Neuronal stem cell (in vitro differentiated cells): ENCODE measurements around the gene RPLP2.

Experiments
- DNase-seq: peaks from one replicate; pipeline ENCODE4 v3.0.0-alpha.2; 2013; ENCODE audit warnings: low spot score
- H2AFZ ChIP-seq: one replicate; pipeline ENCODE4 v1.6.1; 2013; ENCODE audit warnings: mild to moderate bottlenecking, low read length, inconsistent platforms
- H2AK5ac ChIP-seq: 2 replicates; pipeline ENCODE4 v1.6.1; 2013; ENCODE audit warnings: low read depth, mild to moderate bottlenecking, inconsistent platforms, low read length, moderate library complexity, mixed read lengths
- H2BK120ac ChIP-seq: 2 replicates; pipeline ENCODE4 v1.6.1; 2013; ENCODE audit warnings: low read depth, mild to moderate bottlenecking, inconsistent platforms, low read length, moderate library complexity, mixed read lengths
- H2BK12ac ChIP-seq: one replicate; pipeline ENCODE4 v1.6.1; 2013; ENCODE audit warnings: low read length, inconsistent platforms
- H2BK15ac ChIP-seq: 2 replicates; pipeline ENCODE4 v1.6.1; 2013; ENCODE audit warnings: mild to moderate bottlenecking, low read length, inconsistent platforms, mixed read lengths
- H2BK5ac ChIP-seq: one replicate; pipeline ENCODE4 v1.6.1; 2013; ENCODE audit warnings: inconsistent platforms, mild to moderate bottlenecking, low read length, moderate library complexity
- H3K14ac ChIP-seq: one replicate; pipeline ENCODE4 v1.6.1; 2013; ENCODE audit warnings: low read length, inconsistent platforms
- H3K18ac ChIP-seq: 2 replicates; pipeline ENCODE4 v1.6.1; 2013; ENCODE audit warnings: low read length, inconsistent platforms
- H3K23ac ChIP-seq: 2 replicates; pipeline ENCODE4 v1.6.1; 2013; ENCODE audit warnings: low read depth, mild to moderate bottlenecking, mixed read lengths, low read length, inconsistent platforms; ENCODE audit not compliant: poor library complexity
- H3K27ac ChIP-seq: replicated peaks from 3 replicates; pipeline ENCODE4 v1.5.1; 2013; ENCODE audit warnings: low read length, inconsistent platforms
- H3K27me3 ChIP-seq, 3 experiments: 2 replicates each; pipeline ENCODE4 v1.6.1; 2013; ENCODE audit warnings: low read length in 3 of 3, mild to moderate bottlenecking in 2 of 3, inconsistent platforms in 1 of 3, low read depth in 1 of 3, mixed read lengths in 1 of 3, moderate library complexity in 1 of 3; ENCODE audit not compliant: control insufficient read depth in 3 of 3, insufficient read depth in 3 of 3
- H3K36me3 ChIP-seq, 2 donors: replicated peaks in 1 of 2; 2 replicates each; pipeline ENCODE4 v1.6.1; 2013; ENCODE audit warnings: low read length in 2 of 2; ENCODE audit not compliant: control insufficient read depth in 2 of 2, insufficient read depth in 2 of 2
- H3K4ac ChIP-seq: 2 replicates; pipeline ENCODE4 v1.6.1; 2013; ENCODE audit warnings: inconsistent platforms, mild to moderate bottlenecking, low read length, moderate library complexity
- H3K4me1 ChIP-seq, 2 donors: 1 replicate in 1 of 2; 2 replicates in 1 of 2; pipeline ENCODE4 v1.6.1; 2013; ENCODE audit warnings: low read length in 2 of 2, low read depth in 1 of 2; ENCODE audit not compliant: control insufficient read depth in 2 of 2, insufficient read depth in 1 of 2
- H3K4me2 ChIP-seq: one replicate; pipeline ENCODE4 v1.6.1; 2013; ENCODE audit warnings: mild to moderate bottlenecking, low read length, inconsistent platforms; ENCODE audit not compliant: insufficient read depth, poor library complexity, severe bottlenecking
- H3K4me3 ChIP-seq, 2 donors: 2 replicates each; pipeline ENCODE4 v1.5.1; 2013; ENCODE audit warnings: low read length in 2 of 2, mild to moderate bottlenecking in 2 of 2, inconsistent platforms in 1 of 2, moderate library complexity in 1 of 2
- H3K79me1 ChIP-seq: one replicate; pipeline ENCODE4 v1.6.1; 2013; ENCODE audit warnings: low read depth, mild to moderate bottlenecking, inconsistent platforms, low read length, moderate library complexity
- H3K9ac ChIP-seq: one replicate; pipeline ENCODE4 v1.6.1; 2013; ENCODE audit warnings: mild to moderate bottlenecking, low read depth, low read length, inconsistent platforms; ENCODE audit not compliant: poor library complexity
- H3K9me3 ChIP-seq, 2 donors: replicated peaks in 1 of 2; 2 replicates each; pipeline versions ENCODE3 to v1.6.1; 2013; ENCODE audit warnings: low read length in 2 of 2, mild to moderate bottlenecking in 2 of 2, inconsistent platforms in 1 of 2, low read depth in 1 of 2, mixed read lengths in 1 of 2, moderate library complexity in 1 of 2; ENCODE audit not compliant: control insufficient read depth in 2 of 2, insufficient read depth in 1 of 2
- H4K8ac ChIP-seq: one replicate; pipeline ENCODE4 v1.6.1; 2013; ENCODE audit warnings: low read depth, mild to moderate bottlenecking, inconsistent platforms, low read length, moderate library complexity
- H4K91ac ChIP-seq: one replicate; pipeline ENCODE4 v1.6.1; 2013; ENCODE audit warnings: low read length, low read depth, mild to moderate bottlenecking, inconsistent platforms; ENCODE audit not compliant: poor library complexity
- WGBS, 2 donors: extraction: QIAGEN DNeasy Blood & Tissue Kit; methylation state at CpG; one replicate each; pipeline ENCODE4 v1.1.7; 2013; ENCODE audit warnings: missing lambda C conversion rate in 2 of 2, mixed read lengths in 1 of 2; ENCODE audit not compliant: insufficient read length in 2 of 2, insufficient replicate concordance in 1 of 2; ENCODE audit errors: extremely low coverage in 2 of 2; 5-methylcytosine and 5-hydroxymethylcytosine counted together

Gene RPLP2

DNA sequence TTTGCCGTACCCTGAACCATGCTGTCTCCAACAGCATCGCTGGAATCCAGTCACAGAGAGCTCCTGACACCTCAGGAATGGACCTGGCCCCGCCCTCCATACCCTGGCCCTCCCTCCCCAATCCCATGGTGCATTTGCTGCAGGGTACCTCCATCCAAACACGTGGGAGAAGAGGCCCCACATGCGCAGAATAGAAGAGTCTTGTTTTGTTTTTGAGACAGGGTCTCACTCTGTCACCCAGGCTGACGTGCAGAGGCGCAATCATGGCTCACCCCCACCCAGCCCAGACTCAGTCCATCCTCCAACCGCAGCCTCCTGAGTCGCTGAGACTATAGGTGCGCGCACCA is 6.6 kb downstream of the RPLP2 start:
- Histone ChIP-seq H3K9me3 (peaks cover 0 to 2% of the 10 kb centered on the region in 2 donors), H2AFZ (no peak overlapping the region), H3K36me3 (peaks cover 25 to 36% of the 10 kb centered on the region in 2 donors), H3K27me3 (no peaks in the 10 kb centered on the region), H3K18ac (no peak overlapping the region), H3K23ac (no peak overlapping the region), H3K4me1 (peaks cover 12 to 15% of the 10 kb centered on the region in 2 donors), H3K79me1 (peaks cover 11% of the 10 kb centered on the region), H2BK120ac (no peak overlapping the region), H3K4me3 (no peak overlapping the region), H2AK5ac (peak overlapping the region; percentile 10), H3K14ac (no peak overlapping the region), H4K91ac (no peak overlapping the region), H2BK15ac (no peak overlapping the region), H2BK5ac (no peak overlapping the region), H3K4ac (no peak overlapping the region), H4K8ac (no peak overlapping the region), H3K9ac (no peak overlapping the region), H2BK12ac (no peak overlapping the region), H3K4me2 (no peak overlapping the region), H3K27ac (no peak overlapping the region)
- WGBS, 2 donors, result no CpG with 5 or more reads among the region's 11 CpGs
- no peak for DNase-seq

DNA sequence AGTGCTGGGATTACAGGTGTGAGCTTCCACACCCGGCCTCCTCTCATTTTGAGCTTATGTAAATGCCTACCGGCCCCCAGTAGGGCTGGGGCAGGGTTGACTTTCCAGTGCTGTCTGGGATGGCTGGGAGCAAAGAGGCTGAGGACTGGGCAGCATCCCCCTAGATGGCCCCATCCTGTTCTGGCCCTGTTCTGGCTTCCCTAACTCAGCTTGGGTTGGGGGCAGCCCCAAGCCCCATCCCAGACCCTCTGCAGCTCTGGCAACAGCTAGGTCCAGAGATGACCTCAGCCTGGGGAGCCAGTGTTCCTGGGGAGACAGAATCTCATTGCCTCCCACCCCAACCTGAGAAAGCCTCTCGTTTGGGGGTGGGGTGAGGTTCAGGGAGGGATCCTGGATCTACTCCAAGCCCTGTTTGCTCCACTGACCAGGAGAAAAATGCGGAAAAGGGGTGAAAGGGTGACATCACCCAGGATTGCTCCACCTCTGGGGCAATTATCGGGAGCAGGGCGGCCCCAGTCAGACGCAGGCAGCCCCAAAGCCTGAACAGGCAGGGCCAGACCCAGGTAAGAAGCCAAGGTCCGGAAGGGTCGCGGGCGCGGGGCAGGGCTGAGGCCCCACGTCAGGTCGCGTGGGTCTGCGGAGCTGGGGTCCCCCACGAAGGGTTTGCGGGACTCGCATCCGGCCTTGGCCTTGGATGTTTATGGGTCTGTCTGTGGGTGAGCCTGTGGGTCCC is 8.8 kb downstream of the RPLP2 start, which contains the start of gene PNPLA2:
PNPLA2 (plus strand) TSS at position 519 of the 733 bp plus-strand sequence. CDS start 805 bp downstream, outside the sequence.
- Histone ChIP-seq H3K23ac (peak within 1 kb of the TSS; percentile 98), H3K4me1 (peaks cover 12 to 15% of the 10 kb centered on the region in 2 donors), H3K9me3 (peaks cover 0 to 2% of the 10 kb centered on the region in 2 donors), H4K8ac (no peak within 1 kb of the TSS), H3K9ac (peak within 1 kb of the TSS; percentile 95), H2AK5ac (peak within 1 kb of the TSS; percentile 100), H3K4ac (peak within 1 kb of the TSS; percentile 37), H2BK12ac (peak within 1 kb of the TSS; percentile 60), H2BK120ac (no peak within 1 kb of the TSS), H2BK5ac (peak within 1 kb of the TSS; percentile 87), H3K27me3 (no peaks in the 10 kb centered on the region), H2AFZ (peak within 1 kb of the TSS; percentile 94), H2BK15ac (peak within 1 kb of the TSS; percentile 96), H3K4me3 (peak within 1 kb of the TSS; percentile 92 to 99), H3K79me1 (peaks cover 7% of the 10 kb centered on the region), H3K27ac (peak within 1 kb of the TSS; percentile 67), H3K18ac (peak within 1 kb of the TSS; percentile 99), H4K91ac (no peak within 1 kb of the TSS), H3K36me3 (peaks cover 4 to 30% of the 10 kb centered on the region in 2 donors), H3K4me2 (peak within 1 kb of the TSS; percentile 83), H3K14ac (peak within 1 kb of the TSS; percentile 94)
- no CpG with 5 or more reads among the region's 20 CpGs for WGBS, 2 donors
- no peak for DNase-seq

DNA sequence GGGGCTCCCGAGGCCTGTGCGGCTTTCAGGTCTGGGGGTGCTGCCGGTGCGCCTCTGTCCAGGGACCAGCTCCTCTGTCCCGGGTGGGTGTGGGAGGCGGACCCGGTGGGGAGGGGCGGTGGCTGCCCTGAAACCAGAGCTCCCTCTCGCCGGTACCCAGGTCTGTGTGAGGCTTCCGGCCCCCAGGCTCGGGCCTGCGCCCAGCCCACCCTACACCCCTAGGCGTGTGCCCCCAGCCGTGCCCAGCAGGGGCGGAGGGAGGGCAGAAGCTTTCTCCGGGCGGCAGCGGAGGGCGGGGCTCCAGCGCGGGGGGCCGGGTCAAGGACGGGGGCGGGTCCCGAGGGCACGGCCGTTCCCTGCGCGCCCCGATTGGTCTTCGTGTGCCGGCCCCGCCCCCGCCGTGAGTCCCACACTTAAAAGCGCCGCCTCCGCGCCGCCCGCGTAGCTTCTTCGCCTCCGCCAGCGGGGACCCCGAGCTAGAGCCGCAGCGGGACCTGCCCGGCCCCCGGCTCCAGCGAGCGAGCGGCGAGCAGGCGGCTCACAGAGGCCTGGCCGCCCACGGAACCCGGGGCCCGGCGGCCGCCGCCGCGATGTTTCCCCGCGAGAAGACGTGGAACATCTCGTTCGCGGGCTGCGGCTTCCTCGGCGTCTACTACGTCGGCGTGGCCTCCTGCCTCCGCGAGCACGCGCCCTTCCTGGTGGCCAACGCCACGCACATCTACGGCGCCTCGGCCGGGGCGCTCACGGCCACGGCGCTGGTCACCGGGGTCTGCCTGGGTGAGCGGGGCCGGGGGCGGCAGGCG is 9.6 kb downstream of the RPLP2 start:
- Histone ChIP-seq H2BK5ac (peak overlapping the region; percentile 87), H3K18ac (peak overlapping the region; percentile 99), H2AFZ (peak overlapping the region; percentile 94), H3K4me3 (peak overlapping the region; percentile 92 to 99), H3K27me3 (no peaks in the 10 kb centered on the region), H3K36me3 (peaks cover 0 to 33% of the 10 kb centered on the region in 2 donors), H4K91ac (no peak overlapping the region), H2BK120ac (no peak overlapping the region), H3K4me2 (peak overlapping the region; percentile 83), H3K4me1 (peaks cover 12 to 15% of the 10 kb centered on the region in 2 donors), H3K9ac (peak overlapping the region; percentile 95), H2BK12ac (peak overlapping the region; percentile 60), H3K14ac (peak overlapping the region; percentile 94), H3K9me3 (peaks cover 0 to 2% of the 10 kb centered on the region in 2 donors), H4K8ac (no peak overlapping the region), H3K23ac (peak overlapping the region; percentile 98), H3K27ac (peak overlapping the region; percentile 67), H3K79me1 (peaks cover 5% of the 10 kb centered on the region), H2BK15ac (peak overlapping the region; percentile 96), H3K4ac (peak overlapping the region; percentile 37), H2AK5ac (peak overlapping the region; percentile 100)
- no CpG with 5 or more reads among the region's 96 CpGs for WGBS, 2 donors
- DNase-seq, result peak; percentile 87
